Muscle of arm (tissue), 12 donors: ENCODE results near the gene ARMC7. TPM values are rescaled to one million over a fixed set of nuclear protein-coding genes. Genes with fewer than 3 reads are reported as not detected.
"Not testable (repeated sequence)": the region's sequence is repeated elsewhere in the genome, so short reads cannot be mapped to it uniquely, and the experiment has no call there.

Source experiments
- DNase-seq: peaks from one replicate; pipeline ENCODE4 v3.0.0-alpha.2; 2013
- polyA plus RNA-seq, 12 donors: library from polyadenylated mRNA; unstranded; fragments of 120-200 nt; gene quantifications; one replicate each; pipeline ENCODE4 v1.2.1, GENCODE V29; 2013; ENCODE audit not compliant: insufficient read length in 12 of 12

Gene ARMC7
- polyA plus RNA-seq, 12 donors = 5.0 to 8.4 (median 6.7) TPM; not detected in 1

DNA sequence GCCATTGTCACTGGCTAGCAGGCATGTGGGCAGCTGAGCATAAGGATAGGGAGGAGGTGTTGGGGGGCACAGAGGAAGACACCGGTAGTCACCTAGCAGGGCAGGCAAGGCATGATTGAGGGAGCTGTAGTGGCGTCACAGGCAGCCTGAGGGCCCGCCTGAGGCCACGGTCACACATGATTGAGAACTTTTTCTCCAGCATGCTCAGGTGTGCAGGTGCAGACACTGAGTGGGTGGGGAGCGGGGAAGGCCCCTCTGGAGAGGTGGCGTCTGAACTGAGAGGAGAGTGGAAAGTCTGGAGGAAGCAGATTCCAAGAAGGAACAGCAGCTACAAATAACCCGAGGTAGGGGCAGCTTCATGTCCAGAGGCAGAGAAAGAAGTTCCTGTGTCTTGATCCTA lies 10.9 kb upstream of the ARMC7 start:
- no peak for DNase-seq

GRCh38 chr17:75099881-75100595 lies 9.7 kb upstream of the ARMC7 start:
- DNase-seq = no peak

DNA sequence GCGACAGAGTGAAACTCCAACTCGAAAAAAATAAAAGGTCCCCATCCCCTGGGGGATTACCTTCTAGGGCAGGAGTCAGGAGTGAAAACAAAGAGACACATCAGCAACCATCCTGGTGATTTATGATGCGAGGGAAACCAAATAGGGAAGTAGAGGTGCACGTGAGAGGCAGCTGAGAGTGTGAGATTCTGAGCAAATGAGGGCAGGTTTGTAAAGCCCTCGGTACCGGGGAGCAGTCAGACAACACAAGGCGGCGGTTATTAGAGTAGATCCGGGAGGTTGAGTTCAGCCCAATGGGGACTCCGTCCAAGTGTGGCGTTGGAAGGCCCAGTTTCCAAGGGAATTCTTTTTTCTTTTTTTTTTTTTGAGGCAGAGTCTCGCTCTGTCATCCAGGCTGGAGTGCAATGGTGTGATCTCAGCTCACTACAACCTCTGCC lies 7.4 kb upstream of the ARMC7 start:
- DNase-seq = no peak

GRCh38 chr17:75103601-75104554 lies 5.9 kb upstream of the ARMC7 start:
- no peak for DNase-seq

GRCh38 chr17:75105126-75106080 lies 4.4 kb upstream of the ARMC7 start:
- DNase-seq = no peak

- no peak for DNase-seq
These were observed 1.6 kb upstream of the ARMC7 start for GRCh38 chr17:75108193-75108592.

DNA sequence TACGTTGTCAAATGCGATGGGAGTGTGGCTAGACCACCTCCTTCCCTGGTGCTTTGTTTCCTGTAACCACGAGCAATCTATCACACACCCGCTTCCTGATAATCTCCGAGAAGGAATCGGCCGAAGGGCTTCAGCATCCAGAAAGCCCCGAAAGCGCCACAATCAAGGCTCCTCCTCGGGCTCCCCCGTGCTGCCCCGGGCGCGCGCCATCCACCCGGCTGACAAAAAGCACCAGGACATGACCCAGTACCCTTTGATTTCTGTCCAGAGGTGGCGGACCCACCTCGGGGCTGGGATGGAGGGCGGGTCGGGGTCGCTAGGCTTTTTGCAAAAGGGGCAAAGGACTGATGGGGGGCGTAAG lies 743 bp upstream of the ARMC7 start:
- DNase-seq = no peak

GRCh38 chr17:75110234-75110937 lies 617 bp downstream of the ARMC7 start:
- DNase-seq = no peak

DNA sequence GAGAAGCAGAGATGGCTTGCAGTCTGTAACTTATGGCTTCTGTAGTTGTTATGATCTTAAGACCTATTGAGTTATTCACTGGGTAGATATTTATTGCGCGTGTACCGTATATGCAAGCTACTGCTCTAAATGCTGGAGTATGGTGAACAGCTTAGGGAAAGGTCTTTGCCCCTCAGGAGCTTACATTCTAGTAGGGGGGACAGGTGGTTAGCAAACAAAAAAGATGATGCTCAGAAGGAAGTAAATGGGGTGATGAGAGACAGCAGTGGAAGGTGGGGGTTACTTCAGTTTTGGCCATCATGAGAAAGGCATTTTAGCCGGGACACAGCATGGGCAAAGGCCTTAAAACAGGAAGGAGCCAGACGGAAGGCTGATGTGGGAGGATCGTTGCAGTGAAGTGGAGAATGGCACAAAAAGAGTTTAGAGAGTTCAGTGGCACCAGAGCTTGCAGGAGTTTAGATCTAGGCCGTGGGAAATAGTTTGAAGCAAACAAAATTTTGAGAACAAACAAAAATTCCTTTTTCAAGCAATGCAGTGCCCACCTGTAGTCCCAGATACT lies 2.1 kb downstream of the ARMC7 start:
- no peak for DNase-seq

GRCh38 chr17:75113798-75114551 lies 4.2 kb downstream of the ARMC7 start:
- DNase-seq = peak; percentile 94

- no peak for DNase-seq
These were observed 5.0 kb downstream of the ARMC7 start for GRCh38 chr17:75114552-75115314.

DNA sequence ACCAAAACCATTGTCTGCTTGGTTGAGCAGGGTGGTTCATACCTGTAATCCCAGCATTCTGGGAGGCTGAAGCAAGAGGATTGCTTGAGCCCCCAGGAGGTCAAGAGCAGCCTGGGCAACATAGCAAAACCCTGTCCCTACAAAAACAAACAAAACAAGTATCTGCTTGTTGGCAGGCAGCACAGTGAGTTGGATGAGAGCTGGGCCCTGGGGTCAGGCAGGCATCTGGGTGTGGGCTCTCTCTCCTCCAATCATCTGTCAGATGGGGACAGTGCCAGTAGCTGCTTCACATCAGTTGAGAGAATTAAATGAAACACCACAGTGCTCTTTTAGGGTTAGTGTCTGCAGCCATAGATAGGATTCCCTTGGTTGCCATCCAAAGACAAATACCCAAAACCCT lies 5.8 kb downstream of the ARMC7 start:
- no peak for DNase-seq

DNA sequence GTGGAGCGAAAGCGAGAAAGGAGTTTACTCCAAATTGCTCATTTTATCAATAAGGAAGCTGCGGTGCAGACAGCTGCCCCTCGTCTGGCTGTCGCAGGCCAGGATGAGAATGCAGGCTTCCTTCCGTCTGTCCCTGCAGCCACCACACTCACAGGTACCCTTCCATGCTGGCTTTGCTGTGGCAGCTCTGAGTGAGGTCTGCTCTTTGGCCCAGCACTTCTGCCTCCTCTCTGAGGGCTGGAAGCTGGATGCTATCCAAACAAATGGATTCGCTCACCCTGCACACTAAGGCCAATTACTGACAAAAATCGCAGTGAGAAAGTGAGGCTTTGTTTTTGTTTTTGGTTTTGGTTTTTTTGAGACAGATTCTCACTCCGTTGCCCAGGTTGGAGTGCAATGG lies 7.0 kb downstream of the ARMC7 start:
- DNase-seq = no peak

GRCh38 chr17:75118307-75118706 lies 8.5 kb downstream of the ARMC7 start:
- DNase-seq = no peak

DNA sequence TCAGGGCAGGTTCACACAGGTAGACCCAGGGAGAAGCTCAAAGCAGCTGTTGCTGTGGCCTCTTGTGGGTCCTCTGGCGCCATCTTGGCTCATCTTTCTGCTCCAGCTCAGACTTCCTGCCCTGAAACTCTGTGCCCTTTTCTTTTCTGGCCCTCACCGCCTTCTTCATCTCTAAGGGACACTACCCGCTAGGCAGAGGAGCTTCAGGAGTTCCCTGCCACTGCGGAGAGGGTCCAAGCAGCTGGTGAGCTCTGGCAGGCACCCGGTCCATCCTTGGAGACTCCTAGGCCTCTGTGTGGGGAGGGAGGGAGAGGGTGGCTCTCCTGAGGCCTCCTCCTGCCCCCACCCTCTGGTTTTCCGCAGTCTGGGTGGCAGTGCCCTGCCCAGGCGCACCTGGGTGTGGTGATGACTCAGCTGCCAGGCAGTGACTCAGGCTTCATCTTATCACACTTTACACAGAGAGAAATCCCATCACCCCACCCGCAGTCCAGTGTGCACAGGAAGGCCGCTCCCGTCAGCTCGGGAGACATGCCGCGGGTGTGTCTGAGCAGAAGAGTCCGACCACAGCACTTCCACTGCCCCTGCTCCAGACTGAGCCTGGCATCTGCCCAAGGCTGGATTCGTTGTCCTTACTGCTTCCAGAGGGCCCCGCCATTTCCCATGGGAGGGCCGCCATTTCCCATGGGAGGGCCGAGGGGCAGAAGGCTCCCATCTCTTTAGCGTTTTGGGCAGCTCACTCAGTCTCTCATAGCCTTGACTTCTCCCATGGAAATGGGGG lies 14.5 kb downstream of the ARMC7 start:
- no peak for DNase-seq

- no peak for DNase-seq
These were observed 15.0 kb downstream of the ARMC7 start for GRCh38 chr17:75124819-75125162.

DNA sequence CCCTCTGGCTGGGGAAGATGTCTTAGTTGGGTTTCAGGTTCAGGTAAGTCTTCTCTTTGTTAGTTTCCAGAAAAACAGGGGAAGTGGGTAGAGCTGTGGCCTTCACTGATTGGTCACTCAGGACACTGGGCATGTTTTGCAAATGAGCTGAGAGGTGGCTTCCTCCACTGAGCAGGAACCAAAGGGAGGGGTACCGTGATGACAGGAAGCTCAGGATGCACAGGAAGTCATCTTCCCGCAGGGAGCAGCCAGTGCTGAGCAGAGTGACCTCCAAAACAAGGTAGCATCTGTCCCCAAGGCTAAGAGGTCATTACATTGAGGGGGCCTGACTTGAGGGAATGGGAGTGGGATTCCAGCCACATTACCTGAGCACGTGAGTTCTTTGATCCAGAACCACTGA lies 16.2 kb downstream of the ARMC7 start:
- no peak for DNase-seq

GRCh38 chr17:75126954-75127353 lies 17.2 kb downstream of the ARMC7 start:
- DNase-seq = no peak

DNA sequence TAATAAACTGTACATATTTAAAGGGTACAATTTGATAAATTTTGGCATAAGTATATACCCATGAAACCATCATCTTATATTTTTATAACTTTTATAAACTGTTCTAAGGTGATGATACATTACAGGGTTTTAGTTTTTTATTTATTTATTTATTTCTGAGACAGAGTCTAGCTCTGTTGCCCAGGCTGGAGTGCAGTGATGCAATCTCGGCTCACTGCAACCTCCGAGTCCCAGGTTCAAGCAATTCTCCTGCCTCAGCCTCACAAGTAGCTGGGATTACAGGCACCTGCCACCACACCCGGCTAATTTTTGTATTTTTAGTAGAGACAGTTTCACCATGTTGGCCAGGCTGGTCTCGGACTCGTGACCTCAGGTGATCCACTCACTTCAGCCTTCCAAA lies 18.2 kb downstream of the ARMC7 start:
- not testable (repeated sequence) for DNase-seq
